Fibroblast of mammary gland (primary cell): Measurements from ENCODE around the gene WFIKKN2.

ENCODE experiments used
- DNase-seq: peaks from one replicate; pipeline ENCODE4 v3.0.0-alpha.2; 2010; ENCODE audit warnings: low read depth
- H3K4me3 ChIP-seq: 2 replicates; pipeline ENCODE4 v1.5.1; 2011; ENCODE audit warnings: low read depth, mild to moderate bottlenecking, low read length, moderate library complexity; ENCODE audit not compliant: control insufficient read depth
- TF ChIP-seq, protein P1 (sequence below): conservative IDR thresholded peaks from 2 replicates; pipeline ENCODE4 v1.5.1; 2011; ENCODE audit warnings: low read depth, low read length, inconsistent platforms; ENCODE audit not compliant: control insufficient read depth, insufficient read depth

The WFIKKN2 gene

GRCh38 chr17:50794361-50794760 lies 41.0 kb upstream of the WFIKKN2 start:
- TF ChIP-seq, protein P1, sequence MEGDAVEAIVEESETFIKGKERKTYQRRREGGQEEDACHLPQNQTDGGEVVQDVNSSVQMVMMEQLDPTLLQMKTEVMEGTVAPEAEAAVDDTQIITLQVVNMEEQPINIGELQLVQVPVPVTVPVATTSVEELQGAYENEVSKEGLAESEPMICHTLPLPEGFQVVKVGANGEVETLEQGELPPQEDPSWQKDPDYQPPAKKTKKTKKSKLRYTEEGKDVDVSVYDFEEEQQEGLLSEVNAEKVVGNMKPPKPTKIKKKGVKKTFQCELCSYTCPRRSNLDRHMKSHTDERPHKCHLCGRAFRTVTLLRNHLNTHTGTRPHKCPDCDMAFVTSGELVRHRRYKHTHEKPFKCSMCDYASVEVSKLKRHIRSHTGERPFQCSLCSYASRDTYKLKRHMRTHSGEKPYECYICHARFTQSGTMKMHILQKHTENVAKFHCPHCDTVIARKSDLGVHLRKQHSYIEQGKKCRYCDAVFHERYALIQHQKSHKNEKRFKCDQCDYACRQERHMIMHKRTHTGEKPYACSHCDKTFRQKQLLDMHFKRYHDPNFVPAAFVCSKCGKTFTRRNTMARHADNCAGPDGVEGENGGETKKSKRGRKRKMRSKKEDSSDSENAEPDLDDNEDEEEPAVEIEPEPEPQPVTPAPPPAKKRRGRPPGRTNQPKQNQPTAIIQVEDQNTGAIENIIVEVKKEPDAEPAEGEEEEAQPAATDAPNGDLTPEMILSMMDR, result no peak
- no peak overlapping the region for H3K4me3 ChIP-seq
- peak; percentile 54 for DNase-seq

DNA sequence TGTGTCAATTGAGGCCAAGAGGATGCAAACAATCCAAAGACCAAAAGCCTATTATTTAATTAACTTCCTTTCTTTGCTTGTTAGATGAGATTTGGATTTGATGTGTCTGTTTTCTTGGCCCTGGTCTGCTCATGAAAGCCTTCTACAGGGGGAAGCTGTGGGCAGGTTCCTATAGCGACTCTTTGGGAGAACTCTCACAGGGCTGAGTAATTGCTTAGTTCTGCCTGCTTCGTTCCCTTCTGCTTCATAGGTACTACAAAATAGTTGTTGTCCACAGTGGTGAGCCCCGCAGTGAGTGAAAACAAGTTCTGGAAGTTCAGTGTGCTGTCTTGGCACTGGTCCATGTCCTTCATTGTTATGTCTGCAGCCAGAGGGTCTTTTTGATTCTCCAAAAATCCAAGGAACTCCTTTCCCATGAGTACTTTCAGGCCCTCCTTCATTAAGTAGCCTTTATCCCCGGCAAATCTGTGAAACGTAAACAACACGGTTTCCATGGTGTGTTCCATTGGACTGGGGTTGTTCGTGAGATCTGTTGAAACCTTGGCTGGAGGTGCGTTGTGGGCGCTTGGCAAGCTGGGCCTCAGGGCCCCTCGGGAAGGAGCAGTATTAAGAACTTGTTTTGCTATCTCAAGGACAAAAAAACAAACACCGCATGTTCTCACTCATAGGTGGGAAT lies 38.1 kb upstream of the WFIKKN2 start:
- H3K4me3 ChIP-seq, result no peak overlapping the region
- TF ChIP-seq, protein P1, result no peak
- no peak for DNase-seq

GRCh38 chr17:50798424-50799288 lies 36.7 kb upstream of the WFIKKN2 start:
- TF ChIP-seq, protein P1, result no peak
- DNase-seq, result no peak
- no peak overlapping the region for H3K4me3 ChIP-seq

DNA sequence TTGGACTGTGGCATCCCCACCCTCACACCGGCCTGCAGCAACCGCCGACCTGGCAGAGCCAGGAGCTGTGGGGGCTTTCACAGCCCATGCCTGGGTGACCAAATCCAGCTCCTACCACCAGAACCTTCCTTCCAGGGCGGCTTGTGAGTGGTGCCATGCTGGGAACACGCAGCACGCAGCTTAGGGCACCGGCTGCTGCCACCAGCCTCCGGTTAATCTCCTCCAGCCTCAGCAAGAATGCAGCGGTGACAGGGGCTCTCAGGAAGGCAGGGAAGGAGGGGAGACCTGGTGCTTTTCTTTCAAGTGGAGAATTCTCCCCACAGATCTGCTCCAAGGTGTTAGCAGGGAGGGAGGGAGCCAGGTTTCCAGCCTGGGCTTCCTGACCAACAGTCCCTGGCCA lies 35.8 kb upstream of the WFIKKN2 start:
- no peak overlapping the region for H3K4me3 ChIP-seq
- DNase-seq, result no peak
- TF ChIP-seq, protein P1, result no peak

- DNase-seq, result no peak
- no peak overlapping the region for H3K4me3 ChIP-seq
- TF ChIP-seq, protein P1, result no peak
Measured at GRCh38 chr17:50800196-50800700, 35.1 kb upstream of the WFIKKN2 start.

DNA sequence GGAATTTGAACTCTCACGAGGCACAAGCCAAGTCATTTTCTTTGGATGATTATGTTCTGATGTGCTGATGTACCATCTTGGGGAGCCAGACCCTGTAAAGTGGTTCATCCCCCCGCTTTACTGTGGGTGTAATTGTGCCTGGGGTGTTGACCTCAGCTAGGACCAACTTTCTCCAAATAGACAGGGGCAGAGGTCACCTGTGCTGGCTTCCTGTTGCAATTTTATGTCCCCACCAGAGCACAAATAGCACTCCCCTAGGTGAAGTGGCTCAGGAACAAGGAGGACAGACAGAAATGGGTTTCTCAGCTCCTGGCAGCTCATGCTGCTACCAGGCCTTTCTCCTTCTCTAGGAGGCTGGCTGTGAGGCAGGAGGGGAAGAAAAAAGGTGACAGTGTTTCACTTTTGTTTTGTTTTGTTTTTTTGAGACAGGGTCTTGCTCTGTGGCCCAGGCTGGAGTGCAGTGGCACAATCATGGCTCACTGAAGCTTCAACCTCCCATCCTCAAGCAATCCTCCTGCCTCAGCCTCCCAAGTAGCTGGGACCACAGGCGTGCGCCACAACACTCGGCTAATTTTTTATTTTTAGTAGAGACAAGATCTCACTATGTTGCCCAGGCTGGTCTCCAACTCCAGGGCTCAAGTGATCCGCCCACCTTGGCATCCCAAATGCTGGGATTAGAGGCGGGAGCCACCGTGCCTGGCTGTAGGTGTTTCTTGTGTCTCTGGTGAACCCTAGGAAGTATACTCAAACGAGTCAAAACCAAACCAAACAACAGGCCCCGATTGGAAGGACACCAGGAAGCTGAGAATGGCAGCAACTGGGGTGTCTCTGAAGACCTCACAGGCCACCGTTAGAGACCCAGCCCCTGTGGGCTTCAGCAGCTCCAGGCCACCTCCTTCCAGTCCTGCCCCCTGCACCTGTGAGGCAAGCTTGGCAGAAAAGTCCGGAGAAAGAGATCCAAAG lies 32.5 kb upstream of the WFIKKN2 start:
- no peak overlapping the region for H3K4me3 ChIP-seq
- no peak for DNase-seq
- TF ChIP-seq, protein P1, result no peak
